C4-2B (cell line): ENCODE measurements around the gene ABHD4.

Source experiments
- ZFX ChIP-seq: fragments of 450-650 bp; IDR thresholded peaks from 2 replicates; pipeline ENCODE4 v1.6.1; 2017
- TF ChIP-seq, protein P1 (sequence below): fragments of 450-650 bp; conservative IDR thresholded peaks from 2 replicates; pipeline ENCODE4 v1.5.1; 2017; ENCODE audit warnings: mild to moderate bottlenecking

- TF ChIP-seq, protein P1, sequence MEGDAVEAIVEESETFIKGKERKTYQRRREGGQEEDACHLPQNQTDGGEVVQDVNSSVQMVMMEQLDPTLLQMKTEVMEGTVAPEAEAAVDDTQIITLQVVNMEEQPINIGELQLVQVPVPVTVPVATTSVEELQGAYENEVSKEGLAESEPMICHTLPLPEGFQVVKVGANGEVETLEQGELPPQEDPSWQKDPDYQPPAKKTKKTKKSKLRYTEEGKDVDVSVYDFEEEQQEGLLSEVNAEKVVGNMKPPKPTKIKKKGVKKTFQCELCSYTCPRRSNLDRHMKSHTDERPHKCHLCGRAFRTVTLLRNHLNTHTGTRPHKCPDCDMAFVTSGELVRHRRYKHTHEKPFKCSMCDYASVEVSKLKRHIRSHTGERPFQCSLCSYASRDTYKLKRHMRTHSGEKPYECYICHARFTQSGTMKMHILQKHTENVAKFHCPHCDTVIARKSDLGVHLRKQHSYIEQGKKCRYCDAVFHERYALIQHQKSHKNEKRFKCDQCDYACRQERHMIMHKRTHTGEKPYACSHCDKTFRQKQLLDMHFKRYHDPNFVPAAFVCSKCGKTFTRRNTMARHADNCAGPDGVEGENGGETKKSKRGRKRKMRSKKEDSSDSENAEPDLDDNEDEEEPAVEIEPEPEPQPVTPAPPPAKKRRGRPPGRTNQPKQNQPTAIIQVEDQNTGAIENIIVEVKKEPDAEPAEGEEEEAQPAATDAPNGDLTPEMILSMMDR: no peak
- no peak for TF ChIP-seq ZFX
Observed at GRCh38 chr14:22587247-22587646, 10.9 kb upstream of the ABHD4 start.
